Measurements from ENCODE around the gene DCXR.
"Not testable (repeated sequence)": the region's sequence is repeated elsewhere in the genome, so short reads cannot be mapped to it uniquely, and the experiment has no call there.

DCXR gene

DNA sequence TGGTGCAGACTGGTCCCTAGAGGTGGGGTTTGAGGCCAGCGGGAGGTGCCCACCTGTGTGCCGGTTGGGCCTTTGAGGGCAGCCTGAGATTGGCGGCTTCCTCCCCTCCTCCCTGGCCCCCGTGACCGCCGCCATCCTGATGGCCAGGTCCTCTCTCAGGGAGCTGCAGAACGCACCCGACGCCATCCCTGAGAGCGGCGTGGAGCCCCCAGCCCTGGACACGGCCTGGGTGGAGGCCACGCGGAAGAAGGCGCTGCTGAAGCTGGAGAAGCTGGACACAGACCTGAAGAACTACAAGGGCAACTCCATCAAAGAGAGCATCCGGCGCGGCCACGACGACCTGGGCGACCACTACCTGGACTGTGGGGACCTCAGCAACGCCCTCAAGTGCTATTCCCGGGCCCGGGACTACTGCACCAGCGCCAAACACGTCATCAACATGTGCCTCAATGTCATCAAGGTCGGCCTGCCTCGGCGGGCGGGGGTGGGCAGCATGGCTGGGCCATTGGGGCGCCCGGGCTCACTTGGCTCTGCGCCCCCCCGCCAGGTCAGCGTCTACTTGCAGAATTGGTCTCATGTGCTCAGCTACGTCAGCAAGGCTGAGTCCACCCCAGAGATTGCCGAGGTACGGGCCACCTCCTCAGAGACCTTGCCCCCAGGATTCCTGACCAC, 17.0 kb upstream of the DCXR start:
- FAIRE-seq = no peak

DNA sequence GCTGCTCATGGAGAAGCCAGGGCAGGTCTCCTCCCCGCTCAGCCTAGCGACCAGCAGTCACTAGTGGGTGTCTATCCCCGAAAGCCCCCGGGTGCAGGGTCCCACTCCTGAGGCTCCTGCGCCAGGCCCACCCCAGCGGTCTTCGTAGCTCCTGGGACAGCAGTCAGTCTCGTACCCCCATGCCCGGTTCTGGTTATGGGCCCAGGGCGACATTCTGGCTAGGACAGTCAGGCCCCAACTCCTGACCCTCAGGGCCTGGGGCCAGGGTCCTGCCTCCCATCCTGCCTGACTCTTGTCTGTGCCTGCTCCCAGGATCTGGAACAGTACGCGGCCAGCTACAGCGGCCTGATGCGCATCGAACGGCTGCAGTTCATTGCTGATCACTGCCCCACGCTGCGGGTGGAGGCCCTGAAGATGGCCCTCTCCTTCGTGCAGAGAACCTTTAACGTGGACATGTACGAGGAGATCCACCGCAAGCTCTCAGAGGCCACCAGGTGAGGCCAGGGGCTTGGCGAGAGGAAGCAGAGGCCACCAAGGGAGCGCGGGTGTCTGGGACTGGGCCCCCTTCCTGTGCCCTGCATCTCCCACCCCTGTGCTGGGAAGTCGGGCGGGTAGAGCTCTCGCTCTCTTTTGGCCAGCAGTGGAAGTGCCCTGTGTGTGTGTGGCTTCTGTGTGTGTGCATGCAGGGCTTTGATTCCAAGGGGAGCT, 16.2 kb upstream of the DCXR start:
- FAIRE-seq = no peak

- no peak for FAIRE-seq
Observed at GRCh38 chr17:82053130-82053529, 15.6 kb upstream of the DCXR start.

- no peak for FAIRE-seq
Observed at GRCh38 chr17:82052638-82053059, 15.2 kb upstream of the DCXR start.

GRCh38 chr17:82051776-82052637, 14.5 kb upstream of the DCXR start, which contains the start of the genes GPS1 and RFNG:
Gene GPS1, plus strand, starts transcription at chr17:82051898. Its CDS starts 34 bp downstream, at chr17:82051932.
Gene RFNG, minus strand, starts transcription at chr17:82051811. Its CDS starts 45 bp downstream, at chr17:82051766.
- no peak for FAIRE-seq

DNA sequence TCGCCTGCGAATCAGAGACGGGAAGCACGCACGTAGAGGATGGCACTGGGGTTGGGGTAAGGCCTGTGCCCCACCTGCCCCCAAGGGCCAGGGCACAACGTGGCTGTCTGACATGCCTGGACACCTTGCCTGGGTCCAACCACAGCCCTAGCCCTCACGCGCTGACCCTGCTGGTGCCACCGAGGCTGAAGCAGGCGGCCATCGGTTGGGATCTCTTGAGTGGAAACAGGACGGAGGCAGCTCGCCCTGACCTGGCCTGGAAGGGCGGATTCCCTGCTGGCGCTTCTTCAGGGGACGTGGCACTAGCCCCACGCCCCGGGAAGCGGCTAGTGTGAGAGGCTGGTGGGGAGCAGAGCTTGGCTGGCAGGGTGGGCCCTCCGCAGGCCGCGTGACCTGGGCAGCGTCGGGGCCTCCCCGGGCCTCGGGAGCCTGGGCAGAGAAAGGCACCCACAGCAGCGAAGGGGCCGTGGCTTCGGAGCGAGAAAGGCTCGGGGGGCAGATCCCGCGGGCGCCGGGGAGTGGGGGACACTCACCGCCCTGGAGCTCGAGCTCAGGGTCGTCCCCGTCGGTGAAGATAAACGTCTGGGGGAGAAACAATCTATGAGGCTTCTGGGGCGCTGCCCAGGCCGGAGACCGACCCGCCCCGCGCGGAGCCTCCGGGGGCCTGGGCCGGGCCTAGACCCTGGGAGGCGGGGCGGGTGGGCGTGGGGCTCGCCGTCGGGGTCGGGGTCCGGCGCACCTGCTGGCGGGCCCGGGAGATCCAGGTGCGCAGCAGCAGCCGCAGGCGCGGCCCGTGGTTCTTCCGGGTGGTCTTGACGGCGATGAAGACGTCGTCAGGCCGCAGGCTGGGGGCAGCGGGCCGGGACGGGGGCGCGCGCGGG, 13.5 kb upstream of the DCXR start:
- FAIRE-seq = no peak

- no peak for FAIRE-seq
Observed at GRCh38 chr17:82050152-82050760, 12.8 kb upstream of the DCXR start.

- FAIRE-seq = no peak
Observed at GRCh38 chr17:82049521-82049971, 12.0 kb upstream of the DCXR start.

DNA sequence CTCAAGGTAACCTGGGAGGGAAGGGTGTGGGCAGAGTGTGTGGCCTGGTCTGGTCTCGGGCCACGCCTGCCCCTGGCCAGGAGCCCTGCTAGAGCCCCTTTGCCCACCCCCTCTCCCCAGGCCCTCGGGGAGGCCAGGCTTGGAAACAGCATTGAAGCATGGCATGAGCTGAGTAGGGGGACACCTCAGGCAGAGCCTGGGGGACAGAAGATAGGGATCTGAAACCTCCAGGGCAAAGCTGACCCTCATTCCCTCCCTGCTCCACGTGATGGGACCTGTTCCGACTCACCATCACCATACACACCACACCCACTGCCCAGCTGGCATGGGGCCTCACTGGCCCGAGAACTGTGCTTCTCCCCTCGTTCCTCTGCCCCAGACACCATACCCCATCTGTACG, 11.6 kb upstream of the DCXR start:
- FAIRE-seq = no peak

DNA sequence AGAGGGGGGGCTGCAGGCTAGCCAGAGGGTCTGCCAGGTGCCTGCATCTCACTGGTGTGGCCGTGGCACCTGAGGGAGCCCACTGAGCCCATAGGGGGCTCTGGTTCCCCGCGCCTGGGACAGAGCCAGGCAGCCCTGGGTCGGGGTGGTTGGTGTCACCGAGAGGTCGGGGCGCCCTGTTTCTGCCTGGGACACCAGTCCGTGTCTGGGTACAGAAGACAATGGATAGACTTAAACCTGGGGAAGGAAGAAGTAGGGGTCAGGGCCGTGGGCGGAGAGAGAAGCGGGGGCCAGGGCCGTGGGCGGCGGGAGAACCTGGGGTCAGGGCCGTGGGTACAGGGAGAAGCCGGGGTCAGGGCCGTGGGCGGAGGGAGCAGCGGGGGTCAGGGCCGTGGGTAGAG, 11.1 kb upstream of the DCXR start:
- FAIRE-seq = no peak

DNA sequence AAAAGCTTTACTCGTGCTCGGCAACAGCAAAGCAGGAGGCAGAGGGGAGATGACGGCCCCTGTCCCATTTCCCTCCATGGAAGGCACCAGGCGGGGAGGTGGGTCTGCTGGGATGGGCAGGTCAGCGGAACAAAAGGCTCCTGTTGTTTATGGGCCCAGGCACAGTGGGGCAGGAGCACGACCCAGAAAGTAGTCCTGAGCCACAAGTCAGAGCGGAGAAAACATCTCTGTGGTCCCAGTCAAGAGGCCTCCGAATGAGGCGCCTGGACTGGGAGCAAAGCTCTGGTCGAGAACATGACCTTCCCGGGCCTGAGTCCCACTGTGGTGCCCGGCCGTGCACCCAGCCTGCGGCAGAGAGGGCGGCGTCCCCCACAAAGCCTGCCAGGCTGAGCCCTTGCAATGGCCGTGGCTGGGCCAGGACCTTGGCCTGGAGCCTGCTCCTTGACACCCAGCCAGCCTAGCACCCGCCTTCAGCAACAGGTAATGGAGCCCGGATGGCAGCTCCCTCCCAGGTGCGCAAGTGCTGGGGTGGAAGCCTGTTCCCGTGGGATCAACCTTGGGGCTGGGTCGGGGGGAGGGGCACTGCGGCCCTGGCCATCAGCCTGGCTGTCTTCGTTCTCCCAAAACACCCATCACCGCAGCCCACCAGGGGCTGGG, 10.5 kb upstream of the DCXR start:
- FAIRE-seq = no peak

- no peak for FAIRE-seq
Observed at GRCh38 chr17:82047379-82047778, 9.9 kb upstream of the DCXR start.

DNA sequence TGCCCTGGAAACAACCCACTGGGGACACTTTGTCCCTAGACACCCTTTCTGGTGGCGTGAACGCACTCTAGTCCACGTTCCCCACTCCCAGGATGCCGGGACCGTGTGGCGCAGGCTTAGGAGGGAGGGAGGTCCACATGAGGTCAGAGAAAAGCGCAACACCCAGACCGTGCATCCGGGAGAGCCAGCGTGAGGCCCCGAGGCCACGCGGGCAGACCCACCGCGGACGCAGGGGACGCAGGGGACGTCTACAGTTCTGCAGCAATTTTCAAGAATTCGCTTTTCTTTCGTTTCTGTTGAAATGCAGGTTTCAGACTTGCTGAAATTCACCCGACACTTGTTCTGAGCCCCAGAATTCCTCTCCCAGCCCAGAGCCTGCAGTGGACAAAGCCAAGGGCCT, 9.4 kb upstream of the DCXR start:
- FAIRE-seq = no peak

GRCh38 chr17:82045936-82046484, 8.5 kb upstream of the DCXR start:
- FAIRE-seq = no peak

GRCh38 chr17:82043507-82043906, 6.0 kb upstream of the DCXR start:
- FAIRE-seq = no peak

GRCh38 chr17:82042649-82043048, 5.2 kb upstream of the DCXR start:
- no peak for FAIRE-seq

GRCh38 chr17:82041144-82041814, 3.8 kb upstream of the DCXR start:
- FAIRE-seq = no peak

DNA sequence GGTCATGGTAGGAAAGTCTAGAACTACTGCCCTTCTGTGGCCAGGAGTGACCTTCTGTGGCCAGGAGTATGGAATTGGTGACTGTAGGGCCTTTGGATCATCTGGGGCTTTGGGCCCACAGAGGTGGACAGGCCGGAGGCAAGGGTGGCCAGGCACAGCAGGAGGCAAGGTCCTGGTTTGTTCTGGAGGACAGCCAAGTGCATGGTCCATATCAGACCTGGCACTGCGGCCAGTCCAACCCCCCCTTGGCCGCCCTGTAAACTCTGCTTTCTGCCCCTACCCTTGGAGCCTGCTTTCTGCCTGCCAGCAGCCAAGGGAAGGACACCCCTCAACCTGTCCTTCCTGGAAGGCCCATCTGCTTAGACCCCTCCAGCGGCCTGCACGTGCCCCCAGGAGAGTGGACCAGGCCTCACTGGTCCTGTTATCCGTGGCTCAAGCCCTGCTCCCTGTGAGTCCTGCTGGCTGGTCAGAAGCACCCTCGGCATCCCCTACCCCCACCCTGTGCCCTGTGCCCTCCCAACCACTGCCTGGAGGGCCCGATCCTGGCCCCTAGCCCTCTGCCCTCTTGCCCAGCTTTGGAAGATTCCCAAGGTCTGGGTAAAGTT, 2.3 kb upstream of the DCXR start:
- no peak for FAIRE-seq

DNA sequence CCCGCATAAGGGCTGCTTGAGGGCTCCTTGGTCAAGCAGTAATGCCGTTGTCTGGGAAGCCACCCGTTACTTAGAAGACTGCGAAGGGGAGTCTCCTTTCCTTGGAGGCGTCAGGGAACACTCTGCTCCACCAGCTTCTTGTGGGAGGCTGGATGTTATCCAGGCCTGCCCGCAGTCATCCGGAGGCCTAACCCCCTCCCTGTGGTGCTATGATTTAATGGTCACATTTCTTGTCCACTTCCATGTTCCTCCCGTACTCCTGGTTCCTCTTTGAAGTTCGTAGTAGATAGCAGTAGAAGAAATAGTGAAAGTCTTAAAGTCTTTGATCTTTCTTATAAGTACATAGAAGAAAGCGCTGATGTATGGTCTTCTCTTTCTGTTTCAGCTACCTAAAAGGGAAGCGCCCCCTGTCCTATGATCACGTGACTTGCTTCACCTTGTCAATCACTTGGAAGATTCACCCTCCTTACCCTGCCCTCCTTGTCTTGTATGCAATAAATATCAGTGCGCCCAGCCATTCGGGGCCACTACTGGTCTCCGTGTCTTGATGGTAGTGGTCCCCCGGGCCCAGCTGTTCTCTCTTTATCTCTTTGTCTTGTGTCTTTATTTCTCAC, 1.4 kb upstream of the DCXR start:
- not testable (repeated sequence) for FAIRE-seq

- FAIRE-seq = no peak
Observed at GRCh38 chr17:82037889-82038195, 345 bp upstream of the DCXR start.
